Stimulated activated CD4-positive, alpha-beta T cell treated with anti-CD3 and anti-CD28 coated beads, Interleukin-15, amount 100 ng/mL, for 24 hours (primary cell): ENCODE measurements around the gene VCAN.

Experiments
- DNase-seq: peaks from one replicate; pipeline ENCODE4 v3.0.0-alpha.2; 2020

VCAN gene

DNA sequence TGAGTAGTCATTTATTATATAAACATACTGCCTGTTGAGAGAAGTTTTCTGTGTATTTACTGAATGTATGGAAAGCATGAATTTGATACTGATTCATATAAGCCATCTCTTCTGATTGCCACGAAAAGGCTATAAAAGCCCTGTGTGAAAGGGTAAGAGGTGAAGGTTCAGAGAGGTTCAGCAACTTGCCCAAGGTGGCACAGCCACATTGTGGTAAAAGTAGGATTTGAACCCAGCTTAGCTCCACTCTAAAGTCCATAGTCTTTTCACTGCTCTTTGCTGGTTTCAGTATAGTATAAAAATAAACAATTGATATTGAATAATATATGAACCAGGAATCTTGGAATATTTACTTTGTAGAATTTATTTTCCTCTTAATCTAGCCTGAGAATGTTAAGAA, 71.3 kb downstream of the VCAN start:
- no peak for DNase-seq

DNA sequence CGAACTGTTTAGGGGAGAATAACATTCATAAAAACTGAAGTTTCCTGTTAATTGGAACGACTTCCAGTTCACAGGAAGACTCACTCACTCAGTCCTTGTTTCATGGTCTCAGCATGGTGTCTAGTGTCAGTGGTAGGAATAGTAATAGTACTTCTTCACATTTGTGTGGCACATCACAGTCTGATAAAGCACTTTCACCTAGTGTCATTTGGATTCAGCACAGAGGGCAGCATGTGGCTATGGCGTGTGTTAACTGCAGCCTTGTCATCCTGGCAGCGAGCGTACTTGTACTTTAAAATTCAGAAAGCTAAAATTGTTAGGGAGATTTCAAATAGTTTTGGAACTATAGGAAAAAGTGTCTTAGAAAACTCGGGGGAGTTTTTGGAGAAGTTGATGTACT, 72.4 kb downstream of the VCAN start:
- DNase-seq = no peak

DNA sequence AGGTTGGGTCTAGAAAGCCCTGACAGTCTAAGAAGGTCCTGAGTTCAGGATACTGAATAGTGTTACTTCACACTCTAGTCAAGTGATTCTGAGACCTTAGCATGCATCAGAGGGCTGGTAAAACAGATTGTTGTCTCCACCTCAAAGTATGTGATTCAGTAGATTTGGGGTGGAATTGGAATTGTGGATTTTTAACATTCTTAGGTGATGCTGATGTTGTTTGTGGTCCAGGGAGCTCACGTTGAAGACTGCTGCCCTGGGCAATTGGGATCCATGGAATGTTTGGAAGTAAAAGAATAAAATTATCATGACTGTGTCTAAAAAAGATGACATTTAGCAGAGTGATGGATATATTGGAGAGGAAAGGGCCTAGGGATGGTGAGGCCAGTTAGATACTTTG, 75.6 kb downstream of the VCAN start:
- no peak for DNase-seq

DNA sequence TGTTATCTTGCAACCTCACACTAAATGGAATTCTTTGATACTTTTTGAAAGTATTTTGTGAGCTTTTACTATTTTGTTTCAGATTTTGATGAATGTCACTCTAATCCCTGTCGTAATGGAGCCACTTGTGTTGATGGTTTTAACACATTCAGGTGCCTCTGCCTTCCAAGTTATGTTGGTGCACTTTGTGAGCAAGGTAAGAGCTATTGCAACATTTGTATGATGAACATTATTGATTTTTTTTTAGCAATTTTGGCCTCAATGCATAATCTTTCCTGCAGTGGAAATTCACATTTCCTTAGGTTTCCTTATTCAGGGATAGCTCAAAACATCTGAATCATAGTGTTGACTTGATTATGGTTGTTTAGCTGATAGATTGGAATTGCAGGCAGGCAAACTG, 76.3 kb downstream of the VCAN start:
- DNase-seq = no peak

DNA sequence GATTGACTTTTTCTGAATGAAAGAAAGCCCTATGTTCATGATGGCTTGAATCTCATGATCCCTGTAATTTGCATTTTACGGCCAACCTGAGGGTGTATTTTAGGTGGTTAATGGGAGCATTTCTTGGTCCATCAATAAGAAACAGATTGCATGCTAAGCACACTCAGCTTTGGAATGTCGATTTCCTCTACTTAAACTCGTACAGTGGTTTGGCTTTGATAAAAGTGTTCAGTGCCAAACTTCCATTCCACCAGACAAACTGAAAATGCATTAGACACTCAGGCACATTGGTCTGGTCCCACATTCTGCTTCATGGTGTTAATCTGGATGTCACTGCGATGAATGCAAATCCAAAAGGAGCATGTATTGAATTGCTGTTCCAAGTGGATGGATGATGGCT, 77.0 kb downstream of the VCAN start:
- DNase-seq = no peak

DNA sequence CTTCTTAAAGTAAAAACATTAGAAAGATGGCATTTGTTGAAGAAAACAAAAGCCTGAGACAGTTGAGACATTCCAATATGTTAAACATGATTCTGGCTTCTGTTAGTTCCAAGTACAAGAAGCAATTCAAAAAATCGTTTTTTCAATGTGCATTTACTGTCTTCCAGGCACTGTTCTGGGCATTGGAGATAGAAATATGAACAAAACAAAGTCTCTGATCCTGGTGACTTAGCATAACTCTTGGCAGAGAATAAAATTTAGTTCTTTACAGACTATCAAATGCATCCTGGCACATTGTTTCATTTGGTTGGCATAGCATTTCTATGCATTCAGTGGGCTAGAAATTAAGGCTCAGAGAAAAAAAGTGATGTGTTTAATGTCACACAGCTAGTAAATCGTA, 77.5 kb downstream of the VCAN start:
- DNase-seq = no peak

DNA sequence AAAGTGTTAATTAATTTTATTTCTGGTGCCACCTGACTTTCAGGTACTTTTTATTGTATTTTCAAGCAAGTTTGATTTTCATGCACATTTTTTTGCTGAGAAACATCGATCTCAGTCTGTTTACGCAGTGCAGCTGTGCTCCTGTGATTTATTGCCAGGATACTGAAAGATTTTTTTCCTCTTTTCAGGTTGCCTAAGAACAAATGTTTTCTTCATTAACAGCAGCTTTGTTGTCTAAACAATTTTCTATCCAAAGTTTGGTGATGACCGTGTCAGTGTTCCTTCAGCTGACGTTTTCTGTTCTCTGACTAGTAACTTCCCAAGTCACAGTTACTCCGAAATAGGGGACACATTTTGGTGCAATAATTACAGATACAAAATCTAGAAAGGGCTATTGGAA, 78.1 kb downstream of the VCAN start:
- DNase-seq = no peak

DNA sequence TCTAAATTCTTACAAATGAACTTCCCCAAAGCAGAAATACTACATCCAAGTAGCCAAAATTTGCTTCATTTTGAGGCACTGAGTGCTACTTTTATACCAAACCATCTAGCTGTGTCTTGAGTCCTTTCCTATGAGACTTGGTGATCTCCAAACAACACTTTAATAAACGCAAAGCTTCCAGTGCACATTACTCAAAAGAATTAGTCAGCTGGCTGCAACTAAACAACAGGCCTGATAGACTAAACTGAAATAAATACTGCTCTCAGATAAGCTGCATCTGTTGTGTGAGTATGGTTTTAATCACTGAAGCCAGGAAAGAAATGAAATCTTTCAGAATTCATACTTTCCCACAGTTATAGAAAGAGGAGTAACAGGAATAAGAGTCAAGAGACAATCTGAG, 80.3 kb downstream of the VCAN start:
- no peak for DNase-seq

DNA sequence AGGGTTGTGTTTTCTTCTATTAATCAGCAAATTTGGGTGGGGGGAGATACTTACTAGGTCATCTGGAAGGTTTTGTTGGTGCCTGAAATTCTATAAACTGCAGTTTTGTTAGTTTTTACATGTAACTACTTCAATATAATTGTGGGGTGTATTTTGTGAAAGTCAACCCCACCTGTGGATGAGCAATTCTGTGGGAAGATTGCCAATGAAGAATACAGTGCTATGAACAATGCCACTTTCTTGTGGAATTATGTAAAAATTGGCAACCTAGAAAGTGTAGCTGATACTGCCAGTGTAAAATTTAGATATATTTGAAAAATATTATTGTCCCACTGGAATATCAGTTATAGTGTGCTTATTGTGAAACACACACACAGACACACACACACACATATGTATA, 80.7 kb downstream of the VCAN start:
- DNase-seq = no peak

GRCh38 chr5:83553000-83553486, 81.5 kb downstream of the VCAN start:
- no peak for DNase-seq

GRCh38 chr5:83554133-83554532, 82.6 kb downstream of the VCAN start:
- no peak for DNase-seq

DNA sequence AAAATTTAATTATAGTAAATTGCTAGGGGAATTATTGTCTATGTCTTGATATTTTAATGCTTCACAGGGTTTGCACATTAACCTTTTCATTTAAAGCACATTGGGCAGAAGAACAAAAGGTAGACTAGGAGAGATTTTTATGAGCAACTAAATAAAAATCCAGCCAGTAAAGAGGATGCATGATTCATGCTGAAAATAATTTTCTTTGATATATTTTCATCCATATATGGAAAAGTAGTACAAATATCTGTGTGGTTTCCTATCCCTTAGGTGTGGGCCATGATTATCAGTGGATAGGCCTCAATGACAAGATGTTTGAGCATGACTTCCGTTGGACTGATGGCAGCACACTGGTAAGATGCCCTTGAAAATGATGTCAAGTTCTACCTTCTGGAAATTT, 83.1 kb downstream of the VCAN start:
- DNase-seq = no peak

DNA sequence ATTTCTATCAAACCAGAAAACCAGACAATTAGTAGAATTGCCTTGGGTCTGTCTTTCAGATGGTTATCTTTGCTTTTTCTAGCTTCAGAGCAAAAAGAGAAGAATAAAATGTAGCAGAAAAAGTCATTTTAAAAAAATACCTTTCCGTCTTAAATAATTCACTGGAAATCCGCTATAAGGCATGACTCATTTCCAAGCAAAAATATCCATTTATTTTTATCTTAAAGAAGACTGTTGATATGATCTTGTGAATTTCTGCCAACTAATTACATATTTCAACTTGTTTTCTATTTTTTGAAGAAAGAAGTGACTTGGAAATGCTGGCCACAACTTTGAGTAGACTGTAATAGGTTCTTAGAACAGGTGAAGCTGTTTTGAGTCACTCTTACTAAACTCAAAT, 83.7 kb downstream of the VCAN start:
- no peak for DNase-seq

- DNase-seq = no peak
Measured at GRCh38 chr5:83556190-83556589, 84.6 kb downstream of the VCAN start.

- DNase-seq = no peak
Measured at GRCh38 chr5:83559118-83559785, 87.7 kb downstream of the VCAN start.

DNA sequence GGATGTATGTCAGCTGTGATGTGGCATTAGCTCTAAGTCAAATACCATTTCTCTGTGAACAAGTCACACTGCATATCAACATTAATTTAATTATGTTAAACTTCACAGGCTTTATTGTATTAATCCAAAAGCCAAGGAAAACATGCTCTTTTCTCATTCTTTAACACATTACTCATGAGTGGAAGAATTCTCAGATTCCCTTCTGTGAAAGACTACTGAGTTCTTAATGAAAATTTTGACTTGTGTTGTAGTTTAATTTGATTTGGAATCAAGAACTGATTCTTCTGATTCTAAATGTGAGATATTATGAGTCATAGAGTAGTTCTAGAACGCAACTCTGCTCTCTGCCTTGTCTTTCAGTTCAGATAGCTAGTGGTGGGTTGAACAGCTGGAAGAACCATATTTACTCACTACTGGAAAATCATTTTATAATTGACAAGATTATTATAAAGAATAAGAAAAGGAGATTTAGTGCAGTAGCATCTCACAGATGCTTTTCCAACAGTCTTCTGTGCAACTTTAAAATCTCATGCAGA, 90.6 kb downstream of the VCAN start:
- no peak for DNase-seq

DNA sequence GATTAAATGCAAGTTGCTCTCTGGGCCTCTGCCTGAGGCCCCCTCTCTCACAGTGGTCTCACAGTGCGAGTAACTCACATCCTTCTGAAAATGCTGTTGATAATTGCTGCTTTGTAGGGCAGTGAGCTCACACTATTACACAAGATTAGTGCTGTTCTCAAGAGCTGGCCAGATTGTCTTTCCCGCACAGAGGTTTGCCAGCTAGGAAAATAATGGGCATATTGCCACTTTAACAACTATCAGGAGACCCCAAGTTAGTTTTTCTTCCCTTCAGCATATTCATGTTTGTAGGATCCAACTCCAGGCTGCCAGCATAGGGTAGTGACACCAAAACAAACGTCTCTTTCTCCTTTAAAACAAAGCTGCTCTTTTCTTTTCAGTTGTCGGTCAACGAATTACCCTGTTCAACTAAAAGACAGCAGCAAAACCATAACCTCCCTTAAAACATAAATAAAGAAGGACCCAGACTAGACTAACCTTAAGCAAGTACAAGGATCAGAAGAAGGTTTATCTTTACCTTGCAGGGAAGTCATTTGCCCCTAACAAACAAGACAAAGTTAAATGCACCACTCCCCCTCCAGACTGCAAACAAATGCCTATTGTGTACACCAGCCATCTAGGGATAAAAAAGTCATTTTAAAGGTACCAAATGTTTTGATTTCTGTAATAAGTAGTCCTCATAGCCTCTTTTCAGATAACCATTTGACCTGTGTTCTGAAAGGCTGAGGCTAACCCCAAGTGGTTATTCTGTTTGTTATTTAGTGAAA, 91.4 kb downstream of the VCAN start:
- DNase-seq = no peak

DNA sequence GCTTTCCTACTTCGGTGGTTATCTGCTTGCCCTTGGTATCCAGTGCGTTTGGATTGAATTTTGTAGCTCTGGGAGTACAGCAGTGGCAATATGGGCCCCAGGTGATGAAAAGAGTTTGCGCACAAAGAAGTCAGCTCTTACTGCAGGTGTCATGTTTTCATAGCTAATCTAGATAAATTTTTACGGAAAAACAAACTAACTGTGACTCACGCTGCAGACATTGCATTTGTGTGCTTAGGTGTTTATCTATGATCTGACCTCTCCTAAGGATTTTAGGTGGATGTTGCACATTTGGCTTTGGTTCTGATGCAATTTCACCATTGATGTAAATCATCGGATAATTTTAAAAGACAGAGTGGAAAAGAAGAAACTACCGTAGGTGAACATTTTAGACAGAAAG, 92.1 kb downstream of the VCAN start:
- no peak for DNase-seq

GRCh38 chr5:83564069-83564749, 92.7 kb downstream of the VCAN start:
- no peak for DNase-seq

DNA sequence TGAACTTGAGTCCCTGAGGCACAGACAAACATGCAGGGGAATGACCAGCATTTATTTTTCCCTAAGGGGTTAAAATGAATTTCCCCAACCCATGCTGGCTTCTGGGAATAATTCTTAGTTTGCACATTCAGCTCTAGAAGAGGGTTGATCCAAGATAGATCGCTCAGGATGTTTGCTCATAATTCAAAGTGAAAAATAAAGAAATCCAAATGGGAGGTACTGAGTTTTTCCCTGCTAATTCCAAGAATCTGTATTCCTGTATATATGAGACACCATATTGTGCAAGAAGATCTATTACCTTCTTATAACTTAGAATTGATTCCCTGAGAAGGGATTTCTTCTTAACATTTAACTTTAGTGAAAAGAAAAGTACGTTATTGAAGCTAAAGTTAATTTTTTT, 96.2 kb downstream of the VCAN start:
- no peak for DNase-seq

- no peak for DNase-seq
Measured at GRCh38 chr5:83568186-83568585, 96.6 kb downstream of the VCAN start.

GRCh38 chr5:83570916-83571315, 99.4 kb downstream of the VCAN start:
- no peak for DNase-seq

DNA sequence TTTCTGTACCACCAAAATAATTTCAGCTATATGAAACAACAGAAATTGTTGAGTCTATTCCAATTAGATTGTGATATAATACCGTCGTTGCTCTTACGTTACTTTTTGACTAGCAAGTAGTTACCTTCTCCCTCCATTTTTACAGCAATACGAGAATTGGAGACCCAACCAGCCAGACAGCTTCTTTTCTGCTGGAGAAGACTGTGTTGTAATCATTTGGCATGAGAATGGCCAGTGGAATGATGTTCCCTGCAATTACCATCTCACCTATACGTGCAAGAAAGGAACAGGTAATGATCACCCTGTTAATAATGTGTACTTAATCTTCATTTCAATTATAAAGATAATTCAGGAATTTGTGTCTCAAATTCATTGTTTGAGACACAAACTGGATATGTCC, 100.7 kb downstream of the VCAN start:
- no peak for DNase-seq

- DNase-seq = no peak
Measured at GRCh38 chr5:83576341-83576740, 104.8 kb downstream of the VCAN start.
